H9 (cell line): ENCODE data around the gene OBP2B. TPM values are rescaled to one million over a fixed set of nuclear protein-coding genes. Genes with fewer than 3 reads are reported as not detected.

Experiments
- DNase-seq: peaks from one replicate; pipeline ENCODE4 v3.0.0-alpha.2; 2017
- H2AFZ ChIP-seq: one replicate; pipeline ENCODE4 v1.6.1; 2013; ENCODE audit warnings: mild to moderate bottlenecking, low read length, control low read depth, moderate library complexity
- H2AK5ac ChIP-seq: 2 replicates; pipeline ENCODE4 v1.6.1; 2013; ENCODE audit warnings: low read length, control low read depth, mixed read lengths; ENCODE audit not compliant: insufficient read length
- H2BK120ac ChIP-seq: one replicate; pipeline ENCODE4 v1.6.1; 2013; ENCODE audit warnings: low read depth, mild to moderate bottlenecking, low read length, control low read depth, inconsistent platforms; ENCODE audit not compliant: poor library complexity, severe bottlenecking
- H2BK12ac ChIP-seq: 2 replicates; pipeline ENCODE4 v1.6.1; 2013; ENCODE audit warnings: low read length, control low read depth, mixed read lengths, low read depth; ENCODE audit not compliant: insufficient read length
- H2BK15ac ChIP-seq: 2 replicates; pipeline ENCODE4 v1.6.1; 2013; ENCODE audit warnings: low read depth, low read length, control low read depth
- H2BK20ac ChIP-seq: one replicate; pipeline ENCODE4 v1.6.1; 2013; ENCODE audit warnings: low read depth, mild to moderate bottlenecking, low read length, control low read depth, inconsistent platforms; ENCODE audit not compliant: poor library complexity, severe bottlenecking
- H2BK5ac ChIP-seq: 2 replicates; pipeline ENCODE4 v1.6.1; 2013; ENCODE audit warnings: low read length, control low read depth, mixed read lengths; ENCODE audit not compliant: insufficient read length
- H3K14ac ChIP-seq: 2 replicates; pipeline ENCODE4 v1.6.1; 2013; ENCODE audit warnings: low read length, control low read depth; ENCODE audit not compliant: insufficient read depth
- H3K18ac ChIP-seq: 2 replicates; pipeline ENCODE4 v1.6.1; 2013; ENCODE audit warnings: low read depth, mild to moderate bottlenecking, mixed read lengths, low read length, control low read depth; ENCODE audit not compliant: insufficient read length
- H3K23ac ChIP-seq: 2 replicates; pipeline ENCODE4 v1.6.1; 2013; ENCODE audit warnings: low read length, control low read depth, mixed read lengths, low read depth; ENCODE audit not compliant: insufficient read length
- H3K23me2 ChIP-seq: 2 replicates; pipeline ENCODE4 v1.6.1; 2013; ENCODE audit warnings: low read depth, mild to moderate bottlenecking, mixed read lengths, low read length, control low read depth; ENCODE audit not compliant: insufficient read length, poor library complexity, severe bottlenecking
- H3K27ac ChIP-seq: 2 replicates; pipeline ENCODE4 v1.5.1; 2013; ENCODE audit warnings: low read length, control low read depth, mixed read lengths, low read depth; ENCODE audit not compliant: insufficient read length
- H3K27me3 ChIP-seq: 2 replicates; pipeline ENCODE4 v1.6.1; 2013; ENCODE audit warnings: low read length, control low read depth, inconsistent platforms; ENCODE audit not compliant: insufficient read depth
- H3K4ac ChIP-seq: 2 replicates; pipeline ENCODE4 v1.6.1; 2013; ENCODE audit warnings: low read depth, mild to moderate bottlenecking, control low read depth, inconsistent platforms, low read length, moderate library complexity
- H3K4me1 ChIP-seq: 2 replicates; pipeline ENCODE4 v1.6.1; 2013; ENCODE audit warnings: low read length, control low read depth, inconsistent platforms; ENCODE audit not compliant: insufficient read depth
- H3K4me2 ChIP-seq: 2 replicates; pipeline ENCODE4 v1.6.1; 2013; ENCODE audit warnings: low read length, control low read depth, mixed read lengths; ENCODE audit not compliant: insufficient read length, insufficient read depth
- H3K56ac ChIP-seq: 2 replicates; pipeline ENCODE4 v1.6.1; 2013; ENCODE audit warnings: low read depth, mild to moderate bottlenecking, mixed read lengths, low read length, control low read depth; ENCODE audit not compliant: insufficient read length
- H3K79me1 ChIP-seq: 2 replicates; pipeline ENCODE4 v1.6.1; 2013; ENCODE audit warnings: low read depth, mild to moderate bottlenecking, moderate library complexity, low read length, control low read depth, inconsistent platforms; ENCODE audit not compliant: insufficient read depth, poor library complexity, severe bottlenecking
- H3K79me2 ChIP-seq: 2 replicates; pipeline ENCODE4 v1.6.1; 2013; ENCODE audit warnings: low read length, control low read depth, inconsistent platforms; ENCODE audit not compliant: insufficient read depth
- H3K9ac ChIP-seq: 2 replicates; pipeline ENCODE4 v1.6.1; 2013; ENCODE audit warnings: low read length, control low read depth, mixed read lengths; ENCODE audit not compliant: insufficient read length; ENCODE audit errors: extremely low read depth
- H3K9me3 ChIP-seq: one replicate; pipeline ENCODE4 v1.6.1; 2013; ENCODE audit warnings: low read depth, low read length, inconsistent platforms; ENCODE audit not compliant: control insufficient read depth
- H3T11ph ChIP-seq: one replicate; pipeline ENCODE4 v1.6.1; 2013; ENCODE audit warnings: mild to moderate bottlenecking, low read length, control low read depth, inconsistent platforms
- H4K20me1 ChIP-seq: one replicate; pipeline ENCODE4 v1.6.1; 2013; ENCODE audit not compliant: control insufficient read depth, insufficient read length, insufficient read depth
- H4K5ac ChIP-seq: 2 replicates; pipeline ENCODE4 v1.6.1; 2013; ENCODE audit warnings: low read depth, mild to moderate bottlenecking, mixed read lengths, low read length, control low read depth; ENCODE audit not compliant: insufficient read length
- H4K8ac ChIP-seq: replicated peaks from 2 replicates; pipeline ENCODE4 v1.6.1; 2013; ENCODE audit warnings: low read length, control low read depth, mixed read lengths, low read depth; ENCODE audit not compliant: insufficient read length
- H4K91ac ChIP-seq: 2 replicates; pipeline ENCODE4 v1.6.1; 2013; ENCODE audit warnings: low read depth, mild to moderate bottlenecking, moderate library complexity, mixed read lengths, low read length, control low read depth; ENCODE audit not compliant: insufficient read length
- H3K27ac Mint-ChIP-seq, 3 experiments: 2 replicates in 2 of 3; 3 replicates in 1 of 3; pipeline ENCODE4 v1.8.0; 2020 to 2021; ENCODE audit warnings: mixed read lengths in 3 of 3, mild to moderate bottlenecking in 1 of 3, moderate library complexity in 1 of 3
- H3K27me3 Mint-ChIP-seq: 2 replicates; pipeline ENCODE4 v1.8.0; 2021; ENCODE audit warnings: low read depth, mild to moderate bottlenecking, moderate library complexity, mixed read lengths
- H3K36me3 Mint-ChIP-seq, 3 experiments: 2 replicates in 2 of 3; 3 replicates in 1 of 3; pipeline ENCODE4 v1.8.0; 2020 to 2021; ENCODE audit warnings: low read depth in 3 of 3, mixed read lengths in 3 of 3; ENCODE audit not compliant: insufficient read depth in 1 of 3
- H3K4me1 Mint-ChIP-seq, 2 experiments: 2 replicates each; pipeline ENCODE4 v1.8.0; 2020; ENCODE audit warnings: mixed read lengths in 2 of 2
- H3K4me3 Mint-ChIP-seq, 2 experiments: 2 replicates in 1 of 2; 3 replicates in 1 of 2; pipeline ENCODE4 v1.8.0; 2020 to 2021; ENCODE audit warnings: mild to moderate bottlenecking in 2 of 2, mixed read lengths in 2 of 2, moderate library complexity in 1 of 2
- H3K9me3 Mint-ChIP-seq, 2 experiments: 2 replicates in 1 of 2; 3 replicates in 1 of 2; pipeline ENCODE4 v1.8.0; 2020; ENCODE audit warnings: mild to moderate bottlenecking in 2 of 2, mixed read lengths in 2 of 2, moderate library complexity in 1 of 2
- CTCF ChIP-seq: fragments of 200-600 bp; sonication (generic); conservative IDR thresholded peaks from 3 replicates; pipeline ENCODE4 v1.8.0; 2021; ENCODE audit warnings: antibody characterized with exemption, mild to moderate bottlenecking
- WGBS: extraction: QIAGEN DNeasy Blood & Tissue Kit; methylation state at CpG from one replicate; pipeline ENCODE4 v1.1.7; 2013; ENCODE audit warnings: missing lambda C conversion rate, low lambda C conversion rate, mixed read lengths; ENCODE audit not compliant: insufficient read length; ENCODE audit errors: extremely low coverage; 5-methylcytosine and 5-hydroxymethylcytosine counted together
- total RNA-seq: library from RNA; stranded (reverse); gene quantifications from 2 replicates; pipeline ENCODE4 v1.2.1, GENCODE V29; 2021

The OBP2B gene
- total RNA-seq, 1 experiment from 2014 or later: not detected

- WGBS: no CpG with 5 or more reads among the region's 8 CpGs
These were observed 19.2 kb downstream of the OBP2B start for GRCh38 chr9:133189826-133190225.

More at GRCh38 chr9:133189826-133190225, 19.2 kb downstream of the OBP2B start:
- H4K5ac ChIP-seq: no peak overlapping the region
- H3K4me2 ChIP-seq: no peak overlapping the region
- no peaks in the 10 kb centered on the region for H3K9me3 ChIP-seq
- no peaks in the 10 kb centered on the region for H3K79me1 ChIP-seq
- H3K4ac ChIP-seq: no peak overlapping the region
- no peak overlapping the region for H3K23ac ChIP-seq
- no peak overlapping the region for H3K18ac ChIP-seq
- H3T11ph ChIP-seq: no peak overlapping the region
- H3K27ac ChIP-seq: no peak overlapping the region
- no peak overlapping the region for H3K27ac Mint-ChIP-seq
- no peak overlapping the region for H2BK120ac ChIP-seq
- DNase-seq: no peak
- H3K9me3 Mint-ChIP-seq: peaks cover 0 to 3% of the 10 kb centered on the region in 2 experiments; a peak in 2 of 5 replicates
- H3K79me2 ChIP-seq: no peaks in the 10 kb centered on the region
- no peak overlapping the region for H2AFZ ChIP-seq
- no peak overlapping the region for H2BK12ac ChIP-seq
- H3K4me1 ChIP-seq: no peaks in the 10 kb centered on the region
- H3K4me3 Mint-ChIP-seq: no peak overlapping the region
- no peak for TF ChIP-seq CTCF
- peaks cover 1 to 7% of the 10 kb centered on the region in 2 experiments; a peak in 3 of 4 replicates for H3K4me1 Mint-ChIP-seq
- no peak overlapping the region for H2BK15ac ChIP-seq
- H3K27me3 Mint-ChIP-seq: peaks cover 73% of the 10 kb centered on the region
- no peak overlapping the region for H4K8ac ChIP-seq
- no peaks in the 10 kb centered on the region for H3K23me2 ChIP-seq
- no peak overlapping the region for H3K56ac ChIP-seq
- H3K27me3 ChIP-seq: no peaks in the 10 kb centered on the region
- H2BK5ac ChIP-seq: no peak overlapping the region
- H3K9ac ChIP-seq: no peak overlapping the region
- H4K91ac ChIP-seq: no peak overlapping the region
- no peak overlapping the region for H2BK20ac ChIP-seq
- no peak overlapping the region; the same call in 1 of the 2 replicates for H3K14ac ChIP-seq
- no peaks in the 10 kb centered on the region; a peak in 1 of 7 replicates for H3K36me3 Mint-ChIP-seq
- no peaks in the 10 kb centered on the region for H4K20me1 ChIP-seq
- no peak overlapping the region for H2AK5ac ChIP-seq
